GM12873 (cell line): ENCODE measurements around the gene MRTFA.
A peak's percentile ranks its signal among the peaks of the same experiment; 100 is the strongest.

Experiments used
- CTCF ChIP-seq: IDR thresholded peaks from 2 replicates; pipeline ENCODE4 v1.5.1; 2012; ENCODE audit warnings: low read depth, mild to moderate bottlenecking, moderate library complexity, low read length, control low read depth; ENCODE audit not compliant: insufficient read depth; ENCODE audit errors: missing control alignments

Gene MRTFA

GRCh38 chr22:40491990-40492631 is 144.4 kb downstream of the MRTFA start:
- TF ChIP-seq CTCF = no peak

GRCh38 chr22:40487663-40488249 is 148.8 kb downstream of the MRTFA start:
- TF ChIP-seq CTCF = peak; percentile 79

GRCh38 chr22:40486962-40487602 is 149.4 kb downstream of the MRTFA start:
- no peak for TF ChIP-seq CTCF

- no peak for TF ChIP-seq CTCF
Observed at GRCh38 chr22:40485813-40486667, 150.5 kb downstream of the MRTFA start.

- TF ChIP-seq CTCF = no peak
Observed at GRCh38 chr22:40484906-40485669, 151.4 kb downstream of the MRTFA start.

GRCh38 chr22:40482886-40483285 is 153.6 kb downstream of the MRTFA start:
- TF ChIP-seq CTCF = no peak
